Fibroblast of lung (primary cell): Measurements from ENCODE around the gene HINT2. TPM values are rescaled to one million over a fixed set of nuclear protein-coding genes. Genes with fewer than 3 reads are reported as not detected.

ENCODE experiments used
- DNase-seq, 2 donors: peaks; one replicate each; pipeline versions ENCODE4 v3.0.0 to v3.0.0-alpha.2; 2010; ENCODE audit warnings: low read depth in 2 of 2
- H2AFZ ChIP-seq: 2 replicates; pipeline ENCODE4 v1.5.1; 2012; ENCODE audit warnings: low read length, control low read depth, inconsistent platforms
- H3K27ac ChIP-seq: 2 replicates; pipeline ENCODE4 v1.5.1; 2011; ENCODE audit warnings: low read length, control low read depth; ENCODE audit not compliant: insufficient read depth
- H3K27me3 ChIP-seq: 2 replicates; pipeline ENCODE4 v1.5.1; 2011; ENCODE audit warnings: mild to moderate bottlenecking, low read length; ENCODE audit not compliant: control insufficient read depth, insufficient read depth
- H3K36me3 ChIP-seq: 2 replicates; pipeline ENCODE4 v1.5.1; 2011; ENCODE audit warnings: low read length; ENCODE audit not compliant: control insufficient read depth, insufficient read depth
- H3K4me1 ChIP-seq: 2 replicates; pipeline ENCODE4 v1.5.1; 2011; ENCODE audit warnings: low read length; ENCODE audit not compliant: control insufficient read depth, insufficient read depth; ENCODE audit errors: extremely low read depth
- H3K4me2 ChIP-seq: 2 replicates; pipeline ENCODE4 v1.5.1; 2011; ENCODE audit warnings: low read length, control low read depth; ENCODE audit not compliant: insufficient read depth; ENCODE audit errors: extremely low read depth
- H3K4me3 ChIP-seq, 4 experiments: fragments of 200-600 bp in 1 of 4; sonication (generic) in 1 of 4; replicated peaks in 1 of 4; 2 replicates each; pipeline ENCODE4 v1.5.1; 2011 to 2016; ENCODE audit warnings: low read length in 4 of 4, low read depth in 3 of 4, mild to moderate bottlenecking in 3 of 4, control low read depth in 2 of 4, inconsistent platforms in 1 of 4, mixed read lengths in 1 of 4; ENCODE audit not compliant: insufficient read depth in 1 of 4; ENCODE audit errors: control extremely low read depth in 1 of 4
- H3K79me2 ChIP-seq: 2 replicates; pipeline ENCODE4 v1.5.1; 2012; ENCODE audit warnings: mild to moderate bottlenecking, low read length, inconsistent platforms; ENCODE audit not compliant: control insufficient read depth, insufficient read depth
- H3K9ac ChIP-seq: 2 replicates; pipeline ENCODE4 v1.5.1; 2011; ENCODE audit warnings: mild to moderate bottlenecking, low read length, control low read depth; ENCODE audit not compliant: insufficient read depth
- H3K9me3 ChIP-seq: 2 replicates; pipeline ENCODE4 v1.5.1; 2012; ENCODE audit warnings: low read depth, low read length; ENCODE audit not compliant: control insufficient read depth, insufficient read depth
- H4K20me1 ChIP-seq: 2 replicates; pipeline ENCODE4 v1.5.1; 2011; ENCODE audit warnings: low read length; ENCODE audit not compliant: control insufficient read depth, insufficient read depth; ENCODE audit errors: extremely low read depth
- EZH2 ChIP-seq: IDR thresholded peaks from 2 replicates; pipeline ENCODE4 v1.5.1; 2012; ENCODE audit warnings: low read length, control low read depth, mild to moderate bottlenecking; ENCODE audit errors: missing control alignments
- polyA plus RNA-seq, 2 donors: library from polyadenylated mRNA; depleted of rRNA in 1 of 2; stranded (reverse) in 1 of 2; unstranded in 1 of 2; fragments of >200 nt; gene quantifications; 2 replicates each; pipeline ENCODE4 v1.2.1, GENCODE V29; 2011 to 2012; ENCODE audit warnings: missing spikeins in 1 of 2
- total RNA-seq: library from RNA; depleted of rRNA; stranded (reverse); fragments of >200 nt; gene quantifications from 2 replicates; pipeline ENCODE4 v1.2.1, GENCODE V29; 2014
- TF ChIP-seq, protein P1 (sequence below), 2 donors: IDR thresholded peaks in 1 of 2; conservative IDR thresholded peaks in 1 of 2; 1 replicate in 1 of 2; 2 replicates in 1 of 2; pipeline ENCODE4 v1.5.1; 2011 to 2012; ENCODE audit warnings: low read length in 2 of 2, control low read depth in 1 of 2, inconsistent platforms in 1 of 2, low read depth in 1 of 2, mild to moderate bottlenecking in 1 of 2

The HINT2 gene
- total and polyA plus RNA-seq, 2 donors (not counting 1 experiment from before 2014, with no cell fraction given), result 13.1 to 34.2 TPM

DNA sequence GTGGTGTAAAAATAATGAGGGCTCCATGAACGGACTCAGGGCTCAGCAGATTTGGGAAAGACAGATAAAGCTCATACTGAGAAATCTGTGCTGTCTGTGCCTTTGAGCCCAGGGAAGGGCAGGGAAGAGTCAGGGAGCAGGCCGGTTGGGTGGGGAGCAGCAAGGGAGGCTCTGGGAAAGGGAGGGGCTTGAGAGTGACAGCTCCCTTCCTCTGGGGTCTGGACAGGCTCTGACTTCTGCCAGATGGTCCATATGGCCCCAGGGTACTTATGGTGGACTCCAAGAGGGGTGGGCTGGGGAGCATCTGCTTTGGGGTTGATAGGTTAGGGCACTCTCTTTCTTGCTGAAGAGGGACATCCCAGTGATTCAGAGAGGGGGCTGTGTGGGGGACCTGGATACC lies 21.4 kb downstream of the HINT2 start:
- H3K27me3 ChIP-seq, result no peaks in the 10 kb centered on the region
- H3K79me2 ChIP-seq, result peaks cover 4% of the 10 kb centered on the region
- H3K27ac ChIP-seq, result no peak overlapping the region
- no peak for TF ChIP-seq EZH2
- TF ChIP-seq, protein P1, sequence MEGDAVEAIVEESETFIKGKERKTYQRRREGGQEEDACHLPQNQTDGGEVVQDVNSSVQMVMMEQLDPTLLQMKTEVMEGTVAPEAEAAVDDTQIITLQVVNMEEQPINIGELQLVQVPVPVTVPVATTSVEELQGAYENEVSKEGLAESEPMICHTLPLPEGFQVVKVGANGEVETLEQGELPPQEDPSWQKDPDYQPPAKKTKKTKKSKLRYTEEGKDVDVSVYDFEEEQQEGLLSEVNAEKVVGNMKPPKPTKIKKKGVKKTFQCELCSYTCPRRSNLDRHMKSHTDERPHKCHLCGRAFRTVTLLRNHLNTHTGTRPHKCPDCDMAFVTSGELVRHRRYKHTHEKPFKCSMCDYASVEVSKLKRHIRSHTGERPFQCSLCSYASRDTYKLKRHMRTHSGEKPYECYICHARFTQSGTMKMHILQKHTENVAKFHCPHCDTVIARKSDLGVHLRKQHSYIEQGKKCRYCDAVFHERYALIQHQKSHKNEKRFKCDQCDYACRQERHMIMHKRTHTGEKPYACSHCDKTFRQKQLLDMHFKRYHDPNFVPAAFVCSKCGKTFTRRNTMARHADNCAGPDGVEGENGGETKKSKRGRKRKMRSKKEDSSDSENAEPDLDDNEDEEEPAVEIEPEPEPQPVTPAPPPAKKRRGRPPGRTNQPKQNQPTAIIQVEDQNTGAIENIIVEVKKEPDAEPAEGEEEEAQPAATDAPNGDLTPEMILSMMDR (conservative IDR thresholded peaks at IDR 0.05 in 1 of 2, IDR thresholded peaks at IDR 0.05 in 1 of 2; ENCODE audit: low read depth in 1 of 2, low read length in 2 of 2), result no peak
- H3K4me1 ChIP-seq, result peaks cover 14% of the 10 kb centered on the region
- no peak overlapping the region for H3K9ac ChIP-seq
- no peaks in the 10 kb centered on the region for H3K36me3 ChIP-seq
- H2AFZ ChIP-seq, result no peak overlapping the region
- no peaks in the 10 kb centered on the region for H3K9me3 ChIP-seq
- H3K4me3 ChIP-seq, result peak overlapping the region; percentile 22 to 65 (median 42)
- no peak for DNase-seq
- H3K4me2 ChIP-seq, result peak overlapping the region; percentile 86
- no peaks in the 10 kb centered on the region for H4K20me1 ChIP-seq

DNA sequence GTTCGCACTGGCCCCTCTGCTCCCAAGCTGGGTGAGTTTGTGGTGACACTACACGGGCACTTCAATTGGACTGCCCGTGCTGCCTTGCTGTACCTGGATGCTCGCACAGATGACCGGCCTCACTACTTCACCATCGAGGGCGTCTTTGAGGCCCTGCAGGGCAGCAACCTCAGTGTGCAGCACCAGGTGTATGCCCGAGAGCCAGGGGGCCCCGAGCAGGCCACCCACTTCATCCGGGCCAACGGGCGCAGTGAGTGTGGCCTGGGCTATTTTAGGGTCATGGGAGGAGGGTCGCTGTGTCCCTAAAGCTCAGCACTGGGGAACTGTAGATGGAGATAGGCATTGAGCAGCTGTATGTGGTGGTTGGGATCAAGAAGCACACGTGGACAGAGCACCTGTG lies 22.0 kb downstream of the HINT2 start:
- Histone ChIP-seq H3K36me3 (no peaks in the 10 kb centered on the region), H3K9ac (no peak overlapping the region), H3K4me2 (peak overlapping the region; percentile 86), H2AFZ (no peak overlapping the region), H3K4me3 (peak overlapping the region; percentile 22 to 65 (median 42)), H3K79me2 (peaks cover 4% of the 10 kb centered on the region), H3K27ac (no peak overlapping the region), H3K27me3 (no peaks in the 10 kb centered on the region), H3K4me1 (peaks cover 14% of the 10 kb centered on the region), H4K20me1 (no peaks in the 10 kb centered on the region), H3K9me3 (no peaks in the 10 kb centered on the region)
- no peak for DNase-seq
- TF ChIP-seq, protein P1 (conservative IDR thresholded peaks at IDR 0.05 in 1 of 2, IDR thresholded peaks at IDR 0.05 in 1 of 2; ENCODE audit: low read depth in 1 of 2, low read length in 2 of 2), result no peak
- no peak for TF ChIP-seq EZH2

DNA sequence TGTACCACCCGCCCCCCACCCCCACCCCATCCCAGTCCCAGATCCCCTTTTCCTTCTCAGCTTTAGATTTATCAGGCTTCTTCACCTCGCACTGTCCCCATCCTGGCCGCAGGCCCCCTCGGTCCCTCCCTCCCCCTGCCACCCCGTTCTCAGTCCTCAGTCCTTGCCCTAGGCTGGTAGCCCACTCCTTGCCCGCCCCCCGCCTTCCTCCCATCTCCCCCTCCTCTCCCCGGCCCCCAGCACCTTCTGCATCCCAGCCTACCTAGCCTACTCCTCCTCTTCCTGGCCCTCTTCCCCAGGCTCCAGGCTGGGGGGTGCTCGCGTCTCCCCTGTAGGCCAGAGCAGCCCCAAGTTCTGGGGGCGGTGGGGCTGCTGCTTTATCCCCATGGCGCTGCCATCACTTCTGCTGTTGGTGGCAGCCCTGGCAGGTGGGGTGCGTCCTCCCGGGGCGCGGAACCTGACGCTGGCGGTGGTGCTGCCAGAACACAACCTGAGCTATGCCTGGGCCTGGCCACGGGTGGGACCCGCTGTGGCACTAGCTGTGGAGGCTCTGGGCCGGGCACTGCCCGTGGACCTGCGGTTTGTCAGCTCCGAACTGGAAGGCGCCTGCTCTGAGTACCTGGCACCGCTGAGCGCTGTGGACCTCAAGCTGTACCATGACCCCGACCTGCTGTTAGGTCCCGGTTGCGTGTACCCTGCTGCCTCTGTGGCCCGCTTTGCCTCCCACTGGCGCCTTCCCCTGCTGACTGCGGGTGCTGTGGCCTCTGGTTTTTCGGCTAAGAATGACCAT lies 22.6 kb downstream of the HINT2 start:
- Histone ChIP-seq H3K4me3 (peak overlapping the region in 3 of 4 experiments; percentile 50 to 65 (median 59)), H3K4me1 (peaks cover 14% of the 10 kb centered on the region), H3K9ac (peak overlapping the region; percentile 68), H3K79me2 (peaks cover 4% of the 10 kb centered on the region), H4K20me1 (no peaks in the 10 kb centered on the region), H3K27me3 (no peaks in the 10 kb centered on the region), H3K36me3 (no peaks in the 10 kb centered on the region), H3K27ac (peak overlapping the region; percentile 63), H3K9me3 (no peaks in the 10 kb centered on the region), H2AFZ (no peak overlapping the region), H3K4me2 (peak overlapping the region; percentile 86)
- TF ChIP-seq, protein P1 (conservative IDR thresholded peaks at IDR 0.05 in 1 of 2, IDR thresholded peaks at IDR 0.05 in 1 of 2; ENCODE audit: low read depth in 1 of 2, low read length in 2 of 2), result no peak
- TF ChIP-seq EZH2, result no peak
- no peak for DNase-seq
